Measurements from ENCODE around the gene COL4A1.
"Not testable (repeated sequence)": the region's sequence is repeated elsewhere in the genome, so short reads cannot be mapped to it uniquely, and the experiment has no call there.

The COL4A1 gene

DNA sequence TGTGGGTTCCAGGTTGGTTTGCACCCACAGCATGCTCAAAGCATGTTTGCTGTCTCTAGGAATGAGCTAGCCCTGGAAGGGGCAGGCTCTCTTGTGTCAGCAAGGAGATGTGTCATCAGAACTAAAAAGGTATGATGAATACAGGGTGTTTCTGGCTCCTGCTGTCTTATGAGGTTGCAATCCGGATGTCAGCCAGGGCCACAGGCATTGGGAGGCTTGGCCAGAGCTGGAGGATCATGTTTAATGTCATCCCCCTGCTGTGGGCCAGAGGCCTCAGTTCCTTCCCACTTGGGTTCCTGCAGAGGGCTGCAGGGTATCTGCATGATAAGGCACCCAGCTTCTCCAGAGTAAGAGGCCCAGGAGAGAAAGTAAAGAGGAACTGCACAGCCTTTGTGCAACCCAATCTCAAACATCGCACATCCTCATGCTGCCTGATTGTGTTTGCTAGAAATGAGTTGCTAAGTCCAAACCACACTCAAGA is 193.6 kb downstream of the COL4A1 start:
- H3K4me3 ChIP-seq (ENCODE audit: low read length), result no peak overlapping the region
- TF ChIP-seq, protein P1, sequence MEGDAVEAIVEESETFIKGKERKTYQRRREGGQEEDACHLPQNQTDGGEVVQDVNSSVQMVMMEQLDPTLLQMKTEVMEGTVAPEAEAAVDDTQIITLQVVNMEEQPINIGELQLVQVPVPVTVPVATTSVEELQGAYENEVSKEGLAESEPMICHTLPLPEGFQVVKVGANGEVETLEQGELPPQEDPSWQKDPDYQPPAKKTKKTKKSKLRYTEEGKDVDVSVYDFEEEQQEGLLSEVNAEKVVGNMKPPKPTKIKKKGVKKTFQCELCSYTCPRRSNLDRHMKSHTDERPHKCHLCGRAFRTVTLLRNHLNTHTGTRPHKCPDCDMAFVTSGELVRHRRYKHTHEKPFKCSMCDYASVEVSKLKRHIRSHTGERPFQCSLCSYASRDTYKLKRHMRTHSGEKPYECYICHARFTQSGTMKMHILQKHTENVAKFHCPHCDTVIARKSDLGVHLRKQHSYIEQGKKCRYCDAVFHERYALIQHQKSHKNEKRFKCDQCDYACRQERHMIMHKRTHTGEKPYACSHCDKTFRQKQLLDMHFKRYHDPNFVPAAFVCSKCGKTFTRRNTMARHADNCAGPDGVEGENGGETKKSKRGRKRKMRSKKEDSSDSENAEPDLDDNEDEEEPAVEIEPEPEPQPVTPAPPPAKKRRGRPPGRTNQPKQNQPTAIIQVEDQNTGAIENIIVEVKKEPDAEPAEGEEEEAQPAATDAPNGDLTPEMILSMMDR (IDR thresholded peaks at IDR 0.05; ENCODE audit: insufficient read depth, low read depth, low read length, missing control alignments), result no peak
- peak; percentile 93 for DNase-seq (ENCODE audit: low read depth)

DNA sequence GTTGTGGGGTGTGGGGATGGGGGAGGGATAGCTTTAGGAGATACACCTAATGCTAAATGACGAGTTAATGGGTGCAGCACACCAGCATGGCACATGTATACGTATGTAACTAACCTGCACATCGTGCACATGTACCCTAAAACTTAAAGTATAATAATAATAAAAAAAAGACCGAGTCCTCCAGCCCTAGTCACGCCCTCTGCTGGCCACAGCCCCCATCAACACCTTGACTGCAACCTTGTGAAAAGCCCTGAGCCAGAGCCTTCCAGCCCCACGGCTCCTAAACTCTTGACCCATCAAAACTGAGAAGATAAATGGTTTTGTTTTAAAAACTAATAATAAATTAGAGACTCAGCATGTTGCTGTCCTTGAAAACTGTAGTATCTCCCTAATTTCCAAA is 194.6 kb downstream of the COL4A1 start:
- not testable (repeated sequence) for H3K4me3 ChIP-seq (ENCODE audit: low read length); DNase-seq (ENCODE audit: low read depth)
- TF ChIP-seq, protein P1 (IDR thresholded peaks at IDR 0.05; ENCODE audit: insufficient read depth, low read depth, low read length, missing control alignments), result peak; percentile 23

DNA sequence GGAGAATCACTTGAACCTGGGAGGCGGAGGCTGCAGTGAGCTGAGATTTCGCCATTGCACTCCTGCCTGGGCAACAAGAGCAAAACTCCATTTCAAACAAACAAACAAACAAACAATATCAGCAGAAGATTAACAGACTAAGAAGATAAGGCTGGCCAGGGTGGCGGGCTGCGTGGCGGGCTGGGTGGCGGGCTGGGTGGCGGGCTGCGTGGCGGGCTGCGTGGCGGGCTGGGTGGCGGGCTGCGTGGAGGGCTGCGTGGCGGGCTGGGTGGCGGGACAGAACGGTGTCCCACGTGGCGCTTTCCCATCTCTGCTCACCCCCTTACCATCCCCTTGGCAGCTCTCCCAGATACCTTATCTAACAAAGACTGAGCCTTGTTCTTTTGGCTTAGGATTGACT is 196.2 kb downstream of the COL4A1 start:
- DNase-seq (ENCODE audit: low read depth), result no peak
- no peak overlapping the region for H3K4me3 ChIP-seq (ENCODE audit: low read length)

DNA sequence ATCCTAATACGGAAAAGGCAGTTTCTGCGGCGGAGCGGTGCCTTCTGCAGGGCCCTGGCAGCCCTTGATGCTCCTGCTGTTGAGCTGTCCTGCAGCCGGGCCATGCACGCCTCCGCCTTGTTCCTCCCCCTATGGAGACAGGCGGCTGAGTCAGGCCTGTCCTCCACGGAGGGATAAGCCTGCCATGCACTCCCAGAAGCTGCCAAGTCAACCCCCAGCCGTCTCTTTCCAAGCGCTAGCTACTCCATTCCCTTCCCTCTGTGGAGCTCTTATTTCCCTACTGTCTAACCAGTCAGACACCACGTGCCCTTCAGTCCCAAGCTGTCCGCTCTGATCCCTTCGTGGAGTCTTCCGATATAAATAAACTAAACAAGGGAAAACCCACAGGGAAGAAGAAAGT is 197.0 kb downstream of the COL4A1 start:
- H3K4me3 ChIP-seq (ENCODE audit: low read length), result no peak overlapping the region
- peak; percentile 75 for DNase-seq (ENCODE audit: low read depth)
- TF ChIP-seq, protein P1 (IDR thresholded peaks at IDR 0.05; ENCODE audit: insufficient read depth, low read depth, low read length, missing control alignments), result no peak

More for the DNA sequence above, 196.2 kb downstream of the COL4A1 start:
- TF ChIP-seq, protein P1 (IDR thresholded peaks at IDR 0.05; ENCODE audit: insufficient read depth, low read depth, low read length, missing control alignments), result no peak

DNA sequence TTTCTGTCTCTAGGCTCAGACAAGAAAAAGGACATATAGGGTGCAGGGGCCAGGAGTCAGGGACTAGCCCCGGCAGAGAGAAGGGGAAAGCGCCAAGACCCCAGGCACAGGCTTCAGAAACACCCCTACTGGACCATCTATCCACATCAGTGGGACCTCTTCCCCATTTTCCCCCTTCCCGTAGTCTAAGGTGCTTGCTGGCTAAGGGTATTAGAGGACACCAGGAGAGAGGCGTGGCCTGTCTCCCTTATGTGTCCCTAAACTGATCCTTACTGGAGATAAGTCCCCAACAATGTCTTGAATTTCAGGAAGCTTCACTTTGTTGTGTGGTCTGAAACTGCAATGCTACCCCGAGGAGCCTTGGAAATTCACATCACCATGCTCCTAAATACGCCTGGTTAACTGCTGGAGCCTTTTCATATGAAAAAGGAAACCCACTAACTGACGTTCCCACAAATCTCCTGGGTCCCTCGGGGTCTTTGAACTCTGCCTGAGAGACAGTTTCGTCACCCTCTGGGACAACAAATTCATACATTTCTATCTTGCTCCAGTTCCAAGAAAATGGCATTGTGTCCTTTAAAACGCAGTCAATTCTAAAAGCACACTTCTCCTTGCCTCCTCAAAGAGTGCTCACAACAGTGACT is 197.7 kb downstream of the COL4A1 start:
- no peak overlapping the region for H3K4me3 ChIP-seq (ENCODE audit: low read length)
- TF ChIP-seq, protein P1 (IDR thresholded peaks at IDR 0.05; ENCODE audit: insufficient read depth, low read depth, low read length, missing control alignments), result no peak
- DNase-seq (ENCODE audit: low read depth), result no peak

DNA sequence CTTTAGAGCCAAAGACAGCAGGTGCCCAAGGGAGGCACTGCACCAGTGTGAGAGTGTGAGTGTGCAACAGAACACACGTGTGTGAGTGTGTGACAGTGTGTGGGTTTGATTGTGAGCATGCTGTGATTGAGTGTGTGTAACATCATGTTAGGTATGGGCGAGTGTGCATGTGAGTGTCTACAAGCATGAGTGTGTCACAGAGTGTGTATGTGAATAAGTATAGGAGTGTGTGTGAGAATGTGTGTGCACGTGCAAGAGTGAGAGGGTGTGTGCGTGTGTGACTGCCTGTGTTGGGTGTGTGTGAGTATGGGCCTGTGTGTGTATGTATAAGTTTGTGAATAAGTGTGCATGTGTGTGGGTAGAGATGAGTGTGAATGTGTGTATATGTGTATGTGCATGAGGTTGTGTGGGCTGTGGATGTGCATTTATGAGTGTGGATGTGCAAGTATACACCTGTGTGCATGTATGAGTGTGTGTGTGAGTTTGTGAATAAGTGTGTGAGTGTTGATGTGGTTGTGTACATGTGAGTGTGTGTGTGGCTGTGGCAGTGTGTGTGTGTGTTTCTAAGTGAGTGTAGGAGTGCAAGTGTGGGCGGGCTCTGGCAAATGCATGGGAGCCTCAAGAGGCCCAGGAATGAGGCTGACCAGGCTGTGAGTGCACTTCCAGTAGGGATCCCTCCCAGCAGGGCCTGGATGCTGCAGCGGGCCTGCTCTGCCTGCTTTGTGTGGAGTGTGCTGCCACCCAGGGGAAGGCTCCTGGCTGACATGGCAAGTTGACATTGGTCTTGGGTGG is 198.4 kb downstream of the COL4A1 start:
- peak; percentile 91 for DNase-seq (ENCODE audit: low read depth)
- no peak overlapping the region for H3K4me3 ChIP-seq (ENCODE audit: low read length)
- TF ChIP-seq, protein P1 (IDR thresholded peaks at IDR 0.05; ENCODE audit: insufficient read depth, low read depth, low read length, missing control alignments), result peak; percentile 89

Data from epithelial cell of esophagus (primary cell).